ENCODE data around the gene GIGYF2.

The GIGYF2 gene

GRCh38 chr2:232880764-232881351, 183.7 kb downstream of the GIGYF2 start:
- Histone ChIP-seq H3K36me3 (ENCODE audit: control insufficient read depth in 2 of 2, insufficient read depth in 1 of 2, low read length in 2 of 2) (peaks cover 0 to 45% of the 10 kb centered on the region in 2 experiments; a peak in 1 of 3 replicates), H3K27ac (ENCODE audit: extremely low read depth, low read depth, low read length) (no peak overlapping the region), H3K4me3 (ENCODE audit: low read depth, low read length) (no peak overlapping the region), H3K9me3 (ENCODE audit: control insufficient read depth, insufficient read depth, low read depth, low read length) (no peaks in the 10 kb centered on the region), H3K4me1 (ENCODE audit: control insufficient read depth, insufficient read depth, low read length) (no peaks in the 10 kb centered on the region)
- no peak for TF ChIP-seq ZNF175 (tag by site-specific recombination; IDR thresholded peaks at IDR 0.05)
- ChIA-PET POLR2A (no interaction called here), CTCF (interaction anchor here (1.6 kb wide), 1 partner anchor 174 kb away, joined by 3 read pairs; no protein-coding TSS in a partner anchor)

- H3K4me3 ChIP-seq (ENCODE audit: low read depth, low read length), result no peak overlapping the region
- H3K9me3 ChIP-seq (ENCODE audit: control insufficient read depth, insufficient read depth, low read depth, low read length), result no peaks in the 10 kb centered on the region
- H3K4me1 ChIP-seq (ENCODE audit: control insufficient read depth, insufficient read depth, low read length), result no peaks in the 10 kb centered on the region
- H3K36me3 ChIP-seq (ENCODE audit: control insufficient read depth in 2 of 2, insufficient read depth in 1 of 2, low read length in 2 of 2), result peaks cover 0 to 50% of the 10 kb centered on the region in 2 experiments; a peak in 2 of 3 replicates
- TF ChIP-seq ZNF791 (tag by site-specific recombination; IDR thresholded peaks at IDR 0.05) (no peak), YY2 (tag by site-specific recombination; IDR thresholded peaks at IDR 0.05) (no peak), ZNF169 (tag by site-specific recombination; IDR thresholded peaks at IDR 0.05) (no peak), SCRT2 (tag by site-specific recombination; IDR thresholded peaks at IDR 0.05) (no peak)
- POLR2A ChIA-PET, result no interaction called here
- CTCF ChIA-PET, result interaction anchor here (1.6 kb wide), 1 partner anchor 172 kb away, joined by 3 read pairs; no protein-coding TSS in a partner anchor
- H3K27ac ChIP-seq (ENCODE audit: extremely low read depth, low read depth, low read length), result no peak overlapping the region
Measured at GRCh38 chr2:232882085-232882484, 185.0 kb downstream of the GIGYF2 start.

GRCh38 chr2:232882505-232883115, 185.5 kb downstream of the GIGYF2 start:
- no peaks in the 10 kb centered on the region for H3K4me1 ChIP-seq (ENCODE audit: control insufficient read depth, insufficient read depth, low read length)
- H3K9me3 ChIP-seq (ENCODE audit: control insufficient read depth, insufficient read depth, low read depth, low read length), result no peaks in the 10 kb centered on the region
- H3K4me3 ChIP-seq (ENCODE audit: low read depth, low read length), result no peak overlapping the region
- H3K36me3 ChIP-seq (ENCODE audit: control insufficient read depth in 2 of 2, insufficient read depth in 1 of 2, low read length in 2 of 2), result peaks cover 0 to 45% of the 10 kb centered on the region in 2 experiments; a peak in 2 of 3 replicates
- ChIA-PET POLR2A (no interaction called here), CTCF (interaction anchor here (0.6 kb wide), 1 partner anchor 11 kb away, joined by 3 read pairs; no protein-coding TSS in a partner anchor)
- TF ChIP-seq ZNF214 (tag by site-specific recombination; IDR thresholded peaks at IDR 0.05; ENCODE audit: borderline replicate concordance), result no peak
- no peak for TF ChIP-seq ZNF362 (tag by site-specific recombination; IDR thresholded peaks at IDR 0.05)
- TF ChIP-seq ZNF350 (tag by site-specific recombination; IDR thresholded peaks at IDR 0.05), result no peak
- TF ChIP-seq REST (tag by site-specific recombination; IDR thresholded peaks at IDR 0.05), result no peak
- no peak overlapping the region for H3K27ac ChIP-seq (ENCODE audit: extremely low read depth, low read depth, low read length)

- CTCF ChIA-PET, result interaction anchor here (0.6 kb wide), 1 partner anchor 11 kb away, joined by 3 read pairs; no protein-coding TSS in a partner anchor
- Histone ChIP-seq H3K4me3 (ENCODE audit: low read depth, low read length) (no peak overlapping the region), H3K9me3 (ENCODE audit: control insufficient read depth, insufficient read depth, low read depth, low read length) (no peaks in the 10 kb centered on the region), H3K27ac (ENCODE audit: extremely low read depth, low read depth, low read length) (no peak overlapping the region), H3K4me1 (ENCODE audit: control insufficient read depth, insufficient read depth, low read length) (no peaks in the 10 kb centered on the region), H3K36me3 (ENCODE audit: control insufficient read depth in 2 of 2, insufficient read depth in 1 of 2, low read length in 2 of 2) (peaks cover 0 to 41% of the 10 kb centered on the region in 2 experiments; a peak in 2 of 3 replicates)
- TF ChIP-seq GLIS2 (tag by site-specific recombination; IDR thresholded peaks at IDR 0.05) (no peak), ZNF341 (tag by site-specific recombination; IDR thresholded peaks at IDR 0.05; ENCODE audit: low read depth) (no peak), TSHZ1 (tag by site-specific recombination; IDR thresholded peaks at IDR 0.05; ENCODE audit: borderline replicate concordance) (no peak), ZNF747 (tag by site-specific recombination; IDR thresholded peaks at IDR 0.05) (no peak)
- POLR2A ChIA-PET, result no interaction called here
Measured at GRCh38 chr2:232883116-232883721, 186.1 kb downstream of the GIGYF2 start.

Measured in HEK293 (cell line).